MM.1S (cell line): Measurements from ENCODE around the gene RABIF.

ENCODE experiments used
- DNase-seq: peaks from one replicate; pipeline ENCODE4 v3.0.0-alpha.2; 2015
- H2AFZ ChIP-seq: fragments of 300-600 bp; sonication (generic); 2 replicates; pipeline ENCODE4 v1.6.0; 2016; ENCODE audit warnings: antibody characterized with exemption, low read length
- H3F3A ChIP-seq: fragments of 300-600 bp; sonication (generic); 2 replicates; pipeline ENCODE4 v1.6.1; 2016; ENCODE audit warnings: mild to moderate bottlenecking, antibody characterized with exemption, low read length, moderate library complexity, mixed read lengths; ENCODE audit not compliant: insufficient read depth
- H3K27ac ChIP-seq: fragments of 300-600 bp; sonication (generic); 2 replicates; pipeline ENCODE4 v1.5.1; 2016; ENCODE audit warnings: mild to moderate bottlenecking, low read length
- H3K27me3 ChIP-seq: fragments of 300-600 bp; sonication (generic); replicated peaks from 2 replicates; pipeline ENCODE4 v1.6.0; 2016; ENCODE audit warnings: low read length; ENCODE audit not compliant: insufficient read depth
- H3K36me3 ChIP-seq: fragments of 300-600 bp; sonication (generic); replicated peaks from 2 replicates; pipeline ENCODE4 v1.6.1; 2016; ENCODE audit warnings: mild to moderate bottlenecking, low read length, mixed read lengths; ENCODE audit not compliant: insufficient read depth
- H3K4me1 ChIP-seq: fragments of 300-600 bp; sonication (generic); 2 replicates; pipeline ENCODE4 v1.6.1; 2016; ENCODE audit warnings: low read length, mixed read lengths
- H3K4me2 ChIP-seq: fragments of 300-600 bp; sonication (generic); 2 replicates; pipeline ENCODE4 v1.6.0; 2016; ENCODE audit warnings: low read depth, low read length
- H3K4me3 ChIP-seq: fragments of 300-600 bp; sonication (generic); 2 replicates; pipeline ENCODE4 v1.5.1; 2016; ENCODE audit warnings: low read length, mixed read lengths
- H3K79me2 ChIP-seq: fragments of 300-600 bp; sonication (generic); 2 replicates; pipeline ENCODE4 v1.6.1; 2016; ENCODE audit warnings: mixed run types, low read length, mixed read lengths
- H3K9ac ChIP-seq: fragments of 300-600 bp; sonication (generic); 2 replicates; pipeline ENCODE4 v1.6.1; 2016; ENCODE audit warnings: low read length, mixed read lengths
- H3K9me2 ChIP-seq: fragments of 300-600 bp; sonication (generic); replicated peaks from 2 replicates; pipeline ENCODE4 v1.6.1; 2016; ENCODE audit warnings: mild to moderate bottlenecking, low read length, mixed read lengths; ENCODE audit not compliant: insufficient read depth
- H3K9me3 ChIP-seq: fragments of 300-600 bp; sonication (generic); replicated peaks from 2 replicates; pipeline ENCODE4 v1.6.1; 2016; ENCODE audit warnings: mild to moderate bottlenecking, low read length, mixed read lengths; ENCODE audit not compliant: insufficient read depth
- H4K20me1 ChIP-seq: fragments of 300-600 bp; sonication (generic); 2 replicates; pipeline ENCODE4 v1.6.1; 2016; ENCODE audit warnings: mild to moderate bottlenecking, low read length, moderate library complexity, mixed read lengths; ENCODE audit not compliant: insufficient read depth
- CTCF ChIP-seq: fragments of 300-600 bp; sonication (generic); IDR thresholded peaks from 2 replicates; pipeline ENCODE4 v1.5.1; 2016; ENCODE audit warnings: antibody characterized with exemption, low read length, mixed read lengths
- EZH2 ChIP-seq: fragments of 300-600 bp; sonication (generic); optimal IDR thresholded peaks from 2 replicates; pipeline ENCODE3; 2017; ENCODE audit warnings: low read depth, mild to moderate bottlenecking, antibody characterized with exemption, low read length, mixed read lengths
- EZH2phosphoT487 ChIP-seq: fragments of 300-600 bp; sonication (generic); IDR thresholded peaks from 2 replicates; pipeline ENCODE4 v1.6.1; 2018; ENCODE audit warnings: antibody characterized with exemption, low read length

RABIF gene

GRCh38 chr1:202852163-202852904, 36.6 kb downstream of the RABIF start:
- Histone ChIP-seq H3K36me3 (no peaks in the 10 kb centered on the region), H3K4me2 (no peak overlapping the region)

GRCh38 chr1:202850593-202851362, 38.2 kb downstream of the RABIF start:
- Histone ChIP-seq H2AFZ (no peak overlapping the region), H3K4me2 (no peak overlapping the region), H3K4me1 (no peaks in the 10 kb centered on the region), H3K27ac (no peak overlapping the region), H3K4me3 (no peak overlapping the region), H3K36me3 (no peaks in the 10 kb centered on the region), H3K9me2 (no peaks in the 10 kb centered on the region), H3K9ac (no peak overlapping the region), H3K27me3 (no peaks in the 10 kb centered on the region), H3K9me3 (no peaks in the 10 kb centered on the region), H3K79me2 (no peaks in the 10 kb centered on the region), H3F3A (no peaks in the 10 kb centered on the region), H4K20me1 (no peaks in the 10 kb centered on the region)
- no peak for DNase-seq
- no peak for TF ChIP-seq EZH2phosphoT487
- TF ChIP-seq EZH2: no peak
- TF ChIP-seq CTCF: no peak

More at GRCh38 chr1:202852163-202852904, 36.6 kb downstream of the RABIF start:
- Histone ChIP-seq H3K27me3 (no peaks in the 10 kb centered on the region), H3K4me3 (no peak overlapping the region), H3K79me2 (no peaks in the 10 kb centered on the region), H3K4me1 (no peaks in the 10 kb centered on the region), H3F3A (no peaks in the 10 kb centered on the region), H3K9me2 (no peaks in the 10 kb centered on the region), H3K27ac (no peak overlapping the region), H4K20me1 (no peaks in the 10 kb centered on the region), H3K9me3 (no peaks in the 10 kb centered on the region), H3K9ac (no peak overlapping the region), H2AFZ (peak overlapping the region; percentile 76)
- TF ChIP-seq CTCF: peak; percentile 66
- no peak for TF ChIP-seq EZH2phosphoT487
- peak; percentile 45 for DNase-seq

- no peaks in the 10 kb centered on the region for H3K9me3 ChIP-seq
- H2AFZ ChIP-seq: no peak overlapping the region
- no peak for DNase-seq
- no peaks in the 10 kb centered on the region for H3K79me2 ChIP-seq
- H3K36me3 ChIP-seq: no peaks in the 10 kb centered on the region
- TF ChIP-seq EZH2phosphoT487: no peak
- TF ChIP-seq CTCF: no peak
- TF ChIP-seq EZH2: no peak
- H3K4me3 ChIP-seq: no peak overlapping the region
- H3K9ac ChIP-seq: no peak overlapping the region
- H3K4me1 ChIP-seq: no peaks in the 10 kb centered on the region
- no peaks in the 10 kb centered on the region for H3F3A ChIP-seq
- H3K4me2 ChIP-seq: no peak overlapping the region
- H4K20me1 ChIP-seq: no peaks in the 10 kb centered on the region
- no peaks in the 10 kb centered on the region for H3K27me3 ChIP-seq
- H3K27ac ChIP-seq: no peak overlapping the region
- H3K9me2 ChIP-seq: no peaks in the 10 kb centered on the region
Measured at GRCh38 chr1:202848191-202848542, 40.8 kb downstream of the RABIF start.
